KOPT-K1 (cell line): ENCODE data around the gene BLOC1S1.

ENCODE experiments used
- H3K27ac ChIP-seq: fragments of 200-600 bp; sonication (generic); 2 replicates; pipeline ENCODE4 v1.5.1; 2016; ENCODE audit warnings: antibody characterized with exemption, mild to moderate bottlenecking, low read depth, low read length; ENCODE audit not compliant: poor library complexity, severe bottlenecking
- H3K36me3 ChIP-seq: fragments of 200-600 bp; sonication (generic); 2 replicates; pipeline ENCODE4 v1.5.1; 2017; ENCODE audit warnings: antibody characterized with exemption, mild to moderate bottlenecking, low read length, moderate library complexity; ENCODE audit not compliant: insufficient read depth
- H3K9me3 ChIP-seq: fragments of 200-600 bp; sonication (generic); 2 replicates; pipeline ENCODE4 v1.5.1; 2017; ENCODE audit warnings: antibody characterized with exemption, low read length, mild to moderate bottlenecking; ENCODE audit not compliant: insufficient read depth, poor library complexity, severe bottlenecking

The BLOC1S1 gene

GRCh38 chr12:55687746-55688145 lies 28.1 kb upstream of the BLOC1S1 start:
- no peak overlapping the region for H3K27ac ChIP-seq
- no peaks in the 10 kb centered on the region for H3K9me3 ChIP-seq
- no peaks in the 10 kb centered on the region for H3K36me3 ChIP-seq

DNA sequence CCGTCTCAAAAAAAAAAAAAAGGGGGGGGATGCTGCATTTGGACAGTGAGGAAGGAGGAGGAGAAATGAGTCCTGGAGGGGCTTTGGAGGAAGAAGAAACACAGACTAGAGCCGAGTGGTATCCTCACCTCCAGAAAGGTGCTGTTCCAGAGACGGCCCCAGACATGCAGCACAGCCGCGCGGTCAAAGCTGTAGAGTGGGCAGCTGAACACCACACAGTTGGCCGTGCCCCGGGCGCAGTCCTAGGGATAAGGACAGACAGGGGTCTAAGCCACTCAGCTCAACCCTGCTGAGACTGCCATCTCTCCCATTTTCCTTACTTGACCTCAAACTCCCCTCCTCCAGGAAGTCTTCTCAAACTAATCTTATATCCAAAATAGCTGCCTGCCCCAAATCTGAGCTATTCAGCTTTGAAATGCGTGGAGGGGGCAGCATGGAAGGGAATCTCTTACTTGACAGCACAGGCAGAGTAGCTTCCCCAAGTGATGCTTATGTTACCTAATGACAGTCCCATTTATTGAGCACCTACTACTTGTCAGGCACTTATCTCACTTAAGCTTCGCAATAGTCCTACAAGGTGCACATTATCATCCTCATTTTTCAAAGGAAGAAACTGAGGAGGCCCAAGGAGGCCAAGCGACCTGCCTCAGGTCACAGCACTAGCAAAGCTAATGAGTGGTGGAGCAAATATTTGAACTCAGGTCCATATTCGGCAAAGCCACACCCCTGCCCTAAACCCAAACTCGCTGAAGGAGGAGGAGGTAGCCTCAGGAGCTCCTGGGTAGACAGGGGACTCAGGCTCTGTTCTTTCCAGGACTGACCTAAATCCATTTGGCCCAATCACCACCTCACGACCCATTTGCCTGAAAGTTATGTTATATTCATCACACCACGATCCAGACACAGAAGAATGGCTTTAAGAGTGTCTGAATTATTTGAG lies 26.9 kb upstream of the BLOC1S1 start:
- Histone ChIP-seq H3K36me3 (no peaks in the 10 kb centered on the region), H3K9me3 (no peaks in the 10 kb centered on the region), H3K27ac (no peak overlapping the region)

- Histone ChIP-seq H3K9me3 (no peaks in the 10 kb centered on the region), H3K27ac (no peak overlapping the region), H3K36me3 (no peaks in the 10 kb centered on the region)
Measured at GRCh38 chr12:55692631-55693322, 23.1 kb upstream of the BLOC1S1 start.

DNA sequence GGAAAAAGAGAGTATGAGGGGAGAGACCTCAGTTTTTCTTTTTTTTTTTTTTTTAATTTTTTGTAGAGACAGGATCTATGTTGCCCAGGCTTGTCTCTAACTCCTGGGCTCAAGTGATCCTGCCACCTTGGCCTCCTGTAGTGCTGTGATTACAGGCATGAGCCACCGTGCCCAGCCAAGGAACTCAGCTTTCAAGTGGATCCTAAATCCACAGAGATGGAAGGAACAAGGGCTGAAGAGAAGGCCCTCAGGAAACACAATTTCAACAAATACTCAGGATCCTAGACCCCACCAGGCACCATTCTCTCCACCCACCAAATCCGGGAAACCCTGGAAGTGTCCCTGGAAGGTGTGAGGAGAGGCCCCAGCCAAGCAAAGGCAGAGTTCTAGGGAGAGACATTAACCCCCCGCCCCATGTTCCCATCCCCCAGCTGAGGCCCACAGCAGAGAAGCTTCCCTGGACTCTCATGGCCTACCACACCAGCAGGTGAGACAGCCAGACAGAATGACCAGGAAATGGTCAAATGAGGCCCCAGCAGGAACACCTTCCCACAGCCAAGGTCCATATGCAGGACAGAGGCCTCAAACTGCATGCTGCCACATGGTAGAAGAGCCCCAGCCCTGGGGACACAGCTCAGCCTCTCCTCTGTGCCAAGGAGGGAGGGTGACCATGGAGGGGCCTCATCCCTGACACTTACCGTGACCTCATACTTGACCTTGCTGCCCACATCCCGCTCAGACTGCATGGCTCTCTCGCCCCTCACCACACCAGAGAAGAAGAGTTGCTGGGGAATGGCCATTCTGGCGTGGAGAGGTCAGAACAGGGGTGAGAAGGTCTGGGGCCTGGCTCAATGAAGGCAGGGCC lies 22.3 kb upstream of the BLOC1S1 start:
- H3K9me3 ChIP-seq: no peaks in the 10 kb centered on the region
- H3K27ac ChIP-seq: no peak overlapping the region
- H3K36me3 ChIP-seq: no peaks in the 10 kb centered on the region

DNA sequence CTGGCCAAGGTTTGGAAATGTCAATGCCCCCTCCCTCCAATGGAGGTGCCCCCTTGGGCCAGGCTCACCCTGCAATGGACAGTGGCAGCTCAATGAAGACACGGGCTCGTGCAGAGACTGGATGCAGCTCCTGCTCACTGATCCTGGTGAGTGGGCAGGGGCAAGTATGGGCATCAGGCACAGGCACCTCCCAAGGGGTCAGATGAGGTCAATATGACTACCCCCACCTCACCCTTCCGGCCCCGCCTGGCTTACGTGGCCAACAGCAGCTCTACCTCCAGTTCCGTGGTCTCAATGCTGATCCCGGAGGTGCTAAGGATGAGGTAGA lies 21.7 kb upstream of the BLOC1S1 start:
- no peaks in the 10 kb centered on the region for H3K9me3 ChIP-seq
- H3K27ac ChIP-seq: no peak overlapping the region
- H3K36me3 ChIP-seq: no peaks in the 10 kb centered on the region

GRCh38 chr12:55694651-55695050 lies 21.2 kb upstream of the BLOC1S1 start:
- Histone ChIP-seq H3K27ac (no peak overlapping the region), H3K9me3 (no peaks in the 10 kb centered on the region), H3K36me3 (no peaks in the 10 kb centered on the region)

- H3K36me3 ChIP-seq: no peaks in the 10 kb centered on the region
- H3K27ac ChIP-seq: no peak overlapping the region
- H3K9me3 ChIP-seq: no peaks in the 10 kb centered on the region
Measured at GRCh38 chr12:55695349-55695748, 20.5 kb upstream of the BLOC1S1 start.

- Histone ChIP-seq H3K27ac (no peak overlapping the region), H3K9me3 (no peaks in the 10 kb centered on the region), H3K36me3 (no peaks in the 10 kb centered on the region)
Measured at GRCh38 chr12:55696141-55696540, 19.7 kb upstream of the BLOC1S1 start.

- H3K36me3 ChIP-seq: no peaks in the 10 kb centered on the region
- H3K27ac ChIP-seq: no peak overlapping the region
- H3K9me3 ChIP-seq: no peaks in the 10 kb centered on the region
Measured at GRCh38 chr12:55696796-55697462, 18.9 kb upstream of the BLOC1S1 start.

GRCh38 chr12:55697686-55698085 lies 18.2 kb upstream of the BLOC1S1 start:
- Histone ChIP-seq H3K27ac (no peak overlapping the region), H3K36me3 (no peaks in the 10 kb centered on the region), H3K9me3 (no peaks in the 10 kb centered on the region)

GRCh38 chr12:55698241-55698955 lies 17.4 kb upstream of the BLOC1S1 start:
- Histone ChIP-seq H3K36me3 (no peaks in the 10 kb centered on the region), H3K9me3 (no peaks in the 10 kb centered on the region), H3K27ac (no peak overlapping the region)

- Histone ChIP-seq H3K9me3 (no peaks in the 10 kb centered on the region), H3K36me3 (no peaks in the 10 kb centered on the region), H3K27ac (no peak overlapping the region)
Measured at GRCh38 chr12:55698965-55699364, 16.9 kb upstream of the BLOC1S1 start.

DNA sequence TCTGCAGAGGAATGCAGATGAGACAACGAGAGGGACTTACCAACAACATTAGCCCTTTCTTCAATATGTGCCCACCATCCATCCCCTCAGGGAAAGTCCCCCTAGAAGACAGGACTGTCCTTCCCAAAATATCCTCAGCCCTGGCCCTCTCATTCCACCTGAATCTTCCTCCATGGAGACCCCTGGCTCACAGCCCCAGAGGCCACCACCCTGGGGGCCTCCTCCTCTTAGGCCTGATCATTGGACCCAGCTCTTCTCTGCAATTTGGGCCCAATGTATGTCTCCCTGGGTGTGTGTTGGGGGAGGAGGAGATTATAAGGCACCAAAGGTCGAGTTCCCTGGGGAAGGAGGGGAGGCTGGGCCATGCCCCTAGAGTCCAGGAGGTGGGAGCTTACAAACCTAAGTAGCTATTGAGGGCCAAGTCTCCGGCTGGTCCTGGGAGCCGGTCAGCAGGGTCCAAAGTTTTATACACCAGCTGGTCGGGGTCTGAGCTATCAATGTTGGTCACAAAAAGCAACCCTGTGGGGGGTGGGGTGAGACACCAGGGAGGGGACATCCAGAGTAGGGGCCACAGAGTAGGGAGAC lies 16.3 kb upstream of the BLOC1S1 start:
- H3K36me3 ChIP-seq: no peaks in the 10 kb centered on the region
- H3K27ac ChIP-seq: no peak overlapping the region
- no peaks in the 10 kb centered on the region for H3K9me3 ChIP-seq
